ENCODE measurements around the gene BLM.

DNA sequence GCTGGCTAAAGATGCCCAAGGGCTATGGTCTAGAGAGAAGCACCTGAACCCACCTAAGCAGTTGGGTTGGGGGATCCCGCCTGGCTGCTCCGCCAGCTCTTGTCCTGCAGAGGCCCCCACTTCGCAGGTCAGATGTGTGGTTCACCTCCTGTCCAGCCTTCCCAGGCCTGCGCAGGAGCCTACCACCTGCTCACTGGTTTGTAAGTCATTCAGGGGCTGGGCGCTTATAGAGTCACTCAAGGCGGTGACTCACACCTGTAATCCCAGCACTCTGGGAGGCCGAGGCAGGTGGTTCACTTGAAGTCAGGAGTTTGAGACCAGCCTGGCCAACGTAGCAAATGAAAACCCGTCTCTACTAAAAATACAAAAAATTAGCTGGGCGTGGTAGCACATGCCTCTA lies 147.4 kb downstream of the BLM start:
- TF ChIP-seq CTCF (IDR thresholded peaks at IDR 0.05) (no peak), ZFX (IDR thresholded peaks at IDR 0.05; ENCODE audit: borderline replicate concordance) (no peak)

Data from 22Rv1 (cell line).